GM19467 (cell line): Measurements from ENCODE around the gene GJC2.
"Not testable (repeated sequence)": the region's sequence is repeated elsewhere in the genome, so short reads cannot be mapped to it uniquely, and the experiment has no call there.

ENCODE experiments used
- ATAC-seq: cut with Tn5 transposase; IDR thresholded peaks from one replicate; pipeline ENCODE4 v1.9.1; 2021; ENCODE audit warnings: mild to moderate bottlenecking, moderate library complexity; ENCODE audit not compliant: unreplicated experiment

GJC2 gene

GRCh38 chr1:228184152-228184551, 34.4 kb downstream of the GJC2 start:
- ATAC-seq = no peak

GRCh38 chr1:228185641-228185965, 35.9 kb downstream of the GJC2 start:
- no peak for ATAC-seq

DNA sequence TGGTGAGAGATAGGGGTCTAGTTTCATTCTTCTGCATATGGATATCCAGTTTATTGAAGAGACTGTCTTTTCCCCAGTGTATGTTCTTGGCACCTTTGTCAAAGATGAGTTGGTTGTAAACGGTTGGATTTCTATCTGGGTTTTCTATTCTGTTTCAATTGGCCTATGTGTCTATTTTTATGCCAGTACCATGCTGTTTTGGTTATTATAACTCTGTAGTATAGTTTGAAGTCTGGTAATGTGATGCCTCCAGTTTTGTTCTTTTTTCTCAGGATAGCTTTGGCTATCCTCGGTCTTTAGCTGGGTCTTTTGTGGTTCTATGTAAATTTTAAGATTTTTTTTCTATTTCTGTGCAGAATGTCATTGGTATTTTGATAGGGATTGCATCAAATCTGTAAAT, 38.5 kb downstream of the GJC2 start:
- not testable (repeated sequence) for ATAC-seq

DNA sequence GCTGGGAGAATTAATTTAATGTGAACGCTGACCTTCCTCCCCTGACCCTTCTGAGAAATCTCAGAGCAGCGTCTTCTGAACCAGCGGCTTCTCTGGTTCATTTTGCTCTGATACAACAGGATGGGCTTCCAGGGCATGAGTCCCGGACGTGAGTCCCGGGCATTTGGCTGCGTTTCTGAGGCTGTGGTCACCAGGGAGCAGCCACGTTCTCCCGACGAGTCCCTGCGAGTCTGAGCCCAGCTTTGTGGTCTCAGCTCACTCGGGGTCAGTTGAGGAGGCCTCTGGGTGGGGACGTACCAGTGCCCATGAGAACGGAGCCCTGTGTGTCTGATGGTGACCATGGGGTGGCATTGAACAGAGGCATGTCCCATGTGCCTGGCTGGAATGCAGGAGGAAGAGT, 40.5 kb downstream of the GJC2 start:
- ATAC-seq = no peak

GRCh38 chr1:228190778-228191177, 41.0 kb downstream of the GJC2 start:
- no peak for ATAC-seq

DNA sequence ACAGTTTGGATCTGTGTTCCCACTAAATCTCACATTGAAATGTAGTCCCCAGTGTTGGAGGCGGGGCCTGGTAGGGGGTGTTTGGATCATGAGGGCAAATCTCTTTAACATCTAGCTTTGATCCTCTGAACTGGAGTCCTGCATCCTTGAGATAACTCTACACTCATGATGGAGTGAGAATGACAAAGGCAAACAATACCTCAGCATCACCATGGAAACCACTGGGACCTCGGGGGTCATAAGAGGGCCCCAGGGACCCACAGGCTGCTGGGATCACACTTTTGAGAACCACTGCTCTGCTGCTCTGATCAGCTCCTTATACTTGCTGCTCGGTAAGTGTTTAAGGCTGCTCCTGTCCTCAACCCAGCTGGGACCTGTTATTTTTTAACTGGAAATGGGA, 44.7 kb downstream of the GJC2 start:
- no peak for ATAC-seq

GRCh38 chr1:228194921-228195812, 45.4 kb downstream of the GJC2 start:
- no peak for ATAC-seq

DNA sequence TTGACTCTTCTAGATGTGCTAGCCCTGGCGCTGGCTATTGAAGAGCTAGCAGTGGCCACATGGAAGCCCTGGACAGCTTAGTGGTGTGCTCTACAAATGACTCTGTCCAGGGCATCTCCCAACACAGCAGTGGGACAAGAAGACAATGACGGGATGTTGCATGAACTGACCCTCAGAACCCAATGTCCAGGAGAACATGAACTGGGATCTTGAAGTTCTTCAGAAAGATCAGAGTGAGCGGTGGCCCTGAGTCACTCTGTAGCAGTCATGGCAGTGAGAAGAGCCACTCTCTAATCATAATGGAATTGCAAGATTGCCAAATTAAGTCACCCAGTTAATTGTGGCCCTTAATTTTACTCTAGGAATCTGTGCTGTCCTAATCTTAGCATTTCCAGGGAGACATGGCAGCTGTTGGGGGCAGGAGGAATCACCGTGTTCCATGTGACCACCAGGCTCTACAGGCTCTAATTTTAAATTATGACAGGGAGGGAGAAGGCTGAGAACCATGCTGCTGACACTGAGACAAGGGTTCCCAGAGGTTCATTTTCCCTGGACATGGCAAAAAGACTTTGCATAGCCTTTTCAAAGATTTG, 47.9 kb downstream of the GJC2 start:
- no peak for ATAC-seq

DNA sequence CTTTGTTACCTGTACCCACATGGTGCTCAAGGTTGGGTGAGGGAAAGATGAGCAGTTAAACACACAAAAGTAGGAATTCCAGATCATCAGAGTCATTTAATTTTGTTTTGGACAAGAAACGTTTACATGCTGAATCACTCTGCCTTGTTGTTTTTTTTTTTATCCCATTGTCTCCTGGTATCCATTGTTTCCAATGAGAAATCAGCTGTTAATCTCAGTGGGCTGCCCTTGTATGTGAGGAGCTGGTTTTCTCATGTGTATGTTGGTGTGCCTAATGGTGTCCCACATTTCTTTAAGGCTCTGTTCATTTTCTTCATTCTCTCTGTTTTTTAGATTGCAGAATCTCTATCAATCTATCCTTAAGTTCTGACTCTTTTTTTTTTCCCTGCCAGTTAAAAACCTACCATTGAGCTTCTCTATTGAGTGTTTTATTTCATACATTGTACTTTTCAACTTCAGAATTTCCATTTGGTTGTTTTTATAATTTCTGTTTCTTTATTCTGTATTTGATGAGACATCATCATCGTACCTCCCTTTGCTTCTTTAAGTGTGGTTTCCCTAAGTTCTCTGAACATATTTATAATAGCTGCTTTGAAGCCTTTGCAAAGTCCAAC, 49.4 kb downstream of the GJC2 start:
- no peak for ATAC-seq

GRCh38 chr1:228204958-228205357, 55.2 kb downstream of the GJC2 start:
- ATAC-seq = no peak

GRCh38 chr1:228205526-228206436, 56.1 kb downstream of the GJC2 start:
- no peak for ATAC-seq

DNA sequence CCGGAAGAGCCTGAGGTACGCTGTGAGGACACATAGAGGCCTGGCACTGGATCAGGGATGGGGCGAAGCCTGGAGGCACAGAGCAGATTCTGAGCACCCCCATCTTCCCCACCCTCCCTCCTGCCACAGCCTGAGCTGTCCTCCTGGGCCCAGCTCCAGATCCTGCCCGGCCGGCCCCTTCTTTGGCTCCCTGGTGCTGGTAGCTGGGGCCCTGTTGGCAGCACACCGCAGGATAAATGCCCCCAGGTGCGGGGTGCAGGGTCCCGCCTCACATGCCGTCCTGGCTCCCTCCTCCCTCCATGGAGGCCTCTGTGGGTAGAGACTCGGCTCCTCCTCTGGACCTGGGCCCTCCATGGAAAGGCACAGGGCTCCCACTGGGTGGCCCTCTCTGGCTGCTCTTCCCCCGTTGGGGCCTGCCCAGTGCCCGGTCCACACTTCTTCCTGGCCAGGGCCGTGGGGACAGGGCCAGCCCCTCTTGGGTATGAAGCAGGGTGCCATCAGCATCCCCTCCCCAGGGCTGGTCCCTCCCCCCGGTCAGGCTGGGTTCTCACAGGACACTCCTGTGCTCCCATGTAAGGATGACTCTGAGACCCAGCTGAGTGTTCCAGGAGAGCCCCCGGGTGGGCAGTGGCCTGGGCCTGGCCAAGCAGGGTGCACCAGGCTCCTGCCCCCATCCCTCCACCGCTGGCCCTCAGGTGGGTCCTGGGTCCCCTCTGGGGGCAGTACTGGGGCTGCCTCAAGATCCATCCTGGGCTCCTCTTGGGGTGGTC, 57.0 kb downstream of the GJC2 start:
- ATAC-seq = no peak

DNA sequence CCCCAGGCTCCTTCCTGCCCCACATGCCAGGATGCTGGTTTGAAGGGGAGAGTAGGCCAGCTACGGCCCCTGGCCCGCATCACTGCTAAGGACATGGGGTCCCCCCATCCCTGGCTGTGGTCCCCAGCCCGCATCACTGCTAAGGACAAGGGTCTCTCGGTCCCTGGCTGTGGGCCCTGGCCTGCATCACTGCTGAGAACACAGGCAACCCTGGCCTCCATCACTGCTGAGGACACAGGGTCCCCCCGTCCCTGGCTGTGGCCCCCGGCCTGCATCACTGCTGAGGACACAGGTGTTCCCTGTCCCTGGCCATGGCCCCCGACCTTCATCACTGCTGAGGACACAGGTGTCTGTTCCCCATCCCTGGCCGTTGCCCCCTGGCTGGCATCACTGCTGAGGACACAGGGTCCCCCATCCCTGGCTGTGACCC, 57.7 kb downstream of the GJC2 start:
- no peak for ATAC-seq

GRCh38 chr1:228207851-228208821, 58.4 kb downstream of the GJC2 start, which contains the start of gene OBSCN:
TSS of gene OBSCN (plus strand) at chr1:228208044. CDS start at chr1:228211784, 3,740 bp downstream.
- ATAC-seq = no peak

GRCh38 chr1:228208831-228209551, 59.3 kb downstream of the GJC2 start:
- no peak for ATAC-seq
